Activated CD4-positive, alpha-beta T cell treated with anti-CD3 and anti-CD28 coated beads, Interleukin-10, Interleukin-2, amounts not matched to agents 100 ng/mL and 50 ng/mL, durations not matched to agents 16 hours and 8 hours (primary cell): Measurements from ENCODE around the gene PTPRK.

Source experiments
- DNase-seq: peaks from one replicate; pipeline ENCODE4 v3.0.0-alpha.2; 2020

Gene PTPRK

DNA sequence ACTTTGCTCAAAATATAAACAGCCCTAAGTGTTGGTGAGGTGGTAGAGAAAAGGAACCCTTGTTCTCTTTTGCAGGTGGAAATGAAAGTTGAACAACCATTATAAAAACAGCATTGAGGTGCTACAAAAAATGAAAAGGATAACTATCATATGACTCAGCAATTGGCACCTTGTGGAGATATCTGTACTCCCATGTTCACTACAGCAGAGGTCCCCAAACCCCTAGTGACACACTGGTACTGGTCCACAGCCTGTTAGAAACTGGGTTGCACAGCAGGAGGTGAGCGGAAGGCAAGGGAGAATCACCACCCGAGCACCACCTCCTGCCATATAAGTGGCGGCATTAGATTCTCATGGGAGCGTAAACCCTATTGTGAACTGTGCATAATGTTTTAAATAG lies 352.2 kb downstream of the PTPRK start:
- peak; percentile 21 for DNase-seq

- no peak for DNase-seq
These were observed 352.8 kb downstream of the PTPRK start for GRCh38 chr6:128167552-128167951.

- no peak for DNase-seq
These were observed 356.1 kb downstream of the PTPRK start for GRCh38 chr6:128164254-128164653.

DNA sequence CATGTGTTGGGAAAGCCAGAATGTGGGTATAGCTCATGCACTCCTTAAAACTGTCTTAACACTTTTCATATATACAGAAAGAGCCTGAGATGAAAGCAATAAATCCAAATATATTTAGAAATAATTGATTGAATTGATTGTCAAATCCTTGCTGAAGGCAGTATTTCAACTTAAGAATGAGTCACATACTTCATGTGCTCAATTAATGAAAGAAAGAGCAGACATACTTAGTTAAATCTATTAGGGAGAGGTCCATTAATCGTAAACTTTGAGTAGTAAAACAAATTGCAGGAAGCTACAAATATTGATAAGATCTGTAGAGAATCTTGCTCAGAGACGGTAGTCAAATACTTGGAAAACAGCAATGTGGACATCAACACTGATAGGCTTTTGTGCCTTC lies 358.0 kb downstream of the PTPRK start:
- no peak for DNase-seq

GRCh38 chr6:128161839-128162238 lies 358.6 kb downstream of the PTPRK start:
- DNase-seq = no peak

DNA sequence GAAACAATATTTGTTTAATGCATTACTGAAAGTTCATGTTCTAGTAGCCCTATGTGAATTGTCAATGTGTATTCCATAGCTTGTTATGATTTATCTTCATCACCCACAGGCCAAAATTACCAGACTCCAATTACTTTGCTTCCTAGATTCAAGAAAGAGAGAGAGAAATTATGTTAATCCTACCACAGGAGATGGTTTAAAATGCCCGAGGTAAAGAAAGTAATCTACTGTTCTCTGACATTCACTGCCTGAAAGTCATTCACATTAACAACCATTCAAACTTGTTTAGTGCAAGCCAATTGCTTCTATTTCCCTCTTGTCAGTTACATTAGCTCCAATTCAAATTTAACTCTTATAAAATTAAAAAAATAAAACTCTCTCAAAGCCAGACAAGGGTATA lies 359.1 kb downstream of the PTPRK start:
- DNase-seq = no peak

GRCh38 chr6:128158496-128158895 lies 361.9 kb downstream of the PTPRK start:
- no peak for DNase-seq

GRCh38 chr6:128156321-128157111 lies 363.9 kb downstream of the PTPRK start:
- no peak for DNase-seq

DNA sequence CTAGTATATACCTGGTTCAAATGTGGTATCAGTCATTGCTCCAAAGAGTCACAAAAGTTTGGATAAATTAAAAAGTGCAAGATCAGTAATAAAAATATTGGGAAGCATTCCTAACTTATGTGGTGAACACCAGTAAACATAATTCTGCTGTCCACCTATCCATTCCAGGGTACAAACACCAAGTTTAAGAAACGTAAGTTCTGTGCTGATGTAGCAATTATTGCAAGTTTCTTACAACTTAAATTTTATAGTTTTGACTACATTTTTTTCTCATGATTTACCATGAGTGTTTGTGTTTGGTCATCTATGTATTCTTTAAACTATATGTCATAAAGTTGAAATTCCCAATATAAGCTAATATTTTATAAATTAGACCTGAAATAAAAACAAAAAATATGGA lies 364.6 kb downstream of the PTPRK start:
- DNase-seq = no peak

- no peak for DNase-seq
These were observed 367.8 kb downstream of the PTPRK start for GRCh38 chr6:128152551-128152950.

GRCh38 chr6:128150376-128150775 lies 370.0 kb downstream of the PTPRK start:
- DNase-seq = no peak

DNA sequence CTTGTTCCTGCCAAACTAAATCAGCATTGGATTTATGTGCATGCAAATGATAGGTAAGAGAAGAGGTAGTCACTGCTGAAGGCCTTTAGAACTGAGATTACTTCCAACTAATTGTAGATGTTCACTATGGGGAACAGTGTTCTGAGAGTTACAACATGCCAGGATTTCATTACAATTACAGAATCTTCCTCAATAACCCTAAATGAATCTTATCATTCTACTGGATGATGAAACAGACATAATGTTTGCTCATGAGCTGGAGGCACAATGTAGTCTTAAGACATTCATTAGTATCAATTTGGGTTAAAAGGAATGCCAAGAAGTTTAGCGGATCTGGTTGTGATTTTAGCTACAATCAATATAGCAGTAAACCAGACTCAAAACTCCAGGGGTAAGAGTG lies 370.6 kb downstream of the PTPRK start:
- no peak for DNase-seq

- no peak for DNase-seq
These were observed 376.1 kb downstream of the PTPRK start for GRCh38 chr6:128144320-128144719.

GRCh38 chr6:128141932-128142331 lies 378.5 kb downstream of the PTPRK start:
- no peak for DNase-seq

DNA sequence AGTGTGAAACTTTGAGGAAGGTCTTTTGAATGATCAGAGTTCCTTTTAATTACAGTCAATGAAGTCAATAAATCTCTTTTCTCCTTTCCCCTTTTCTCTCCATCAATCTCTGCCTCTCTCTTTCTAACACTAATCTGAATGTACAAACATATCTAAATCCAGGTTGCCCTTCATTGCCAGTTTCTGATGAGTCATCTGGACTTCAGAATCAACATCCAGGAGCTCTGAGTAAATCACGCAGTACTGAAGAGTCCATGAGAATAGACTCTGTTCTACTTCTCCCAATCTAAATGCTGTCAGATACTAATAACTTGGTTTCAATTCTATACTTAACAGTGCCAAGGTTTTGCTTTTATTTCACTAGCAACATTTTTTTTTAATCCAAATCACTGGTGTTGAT lies 380.9 kb downstream of the PTPRK start:
- no peak for DNase-seq

- DNase-seq = no peak
These were observed 381.7 kb downstream of the PTPRK start for GRCh38 chr6:128138694-128139093.

DNA sequence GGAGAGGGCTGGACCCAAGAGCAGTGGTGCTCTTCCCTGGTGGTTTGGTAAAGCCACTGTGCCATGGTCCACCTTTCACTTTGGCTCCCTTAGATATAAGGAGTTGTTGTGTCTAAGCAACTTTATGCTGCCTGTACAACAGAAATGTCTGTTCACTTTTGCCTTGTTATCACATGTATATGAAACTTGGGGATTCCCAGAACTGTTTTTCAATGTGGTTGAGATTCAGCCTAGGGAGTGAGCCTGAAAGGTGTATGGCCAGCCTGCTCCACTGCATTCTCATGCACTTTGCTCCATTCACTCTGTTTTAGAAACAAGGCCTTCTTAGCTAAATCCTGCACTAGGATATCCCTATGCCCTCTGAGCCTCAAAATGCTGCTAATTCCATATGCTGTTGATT lies 385.1 kb downstream of the PTPRK start:
- peak; percentile 7 for DNase-seq

DNA sequence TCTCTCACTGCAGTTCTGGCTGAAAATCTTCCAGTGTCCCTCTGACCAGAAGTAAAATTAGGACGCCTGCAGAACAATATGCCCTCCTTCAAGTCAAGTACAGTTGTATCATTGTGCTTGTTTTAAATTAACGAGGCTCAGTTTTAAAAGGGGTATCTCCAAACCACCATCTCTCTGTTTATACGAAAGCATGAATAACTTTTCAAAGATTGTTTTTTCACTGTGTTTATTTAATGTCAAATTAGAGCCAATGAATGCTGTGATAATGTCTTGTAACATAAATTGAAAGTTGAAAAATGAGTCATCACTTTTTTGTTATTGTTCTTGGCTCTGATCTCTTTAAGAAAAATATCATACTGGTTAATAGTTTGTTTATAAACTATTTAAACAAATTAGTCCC lies 388.8 kb downstream of the PTPRK start:
- no peak for DNase-seq

- no peak for DNase-seq
These were observed 389.4 kb downstream of the PTPRK start for GRCh38 chr6:128131036-128131435.

GRCh38 chr6:128129679-128130078 lies 390.7 kb downstream of the PTPRK start:
- DNase-seq = no peak

DNA sequence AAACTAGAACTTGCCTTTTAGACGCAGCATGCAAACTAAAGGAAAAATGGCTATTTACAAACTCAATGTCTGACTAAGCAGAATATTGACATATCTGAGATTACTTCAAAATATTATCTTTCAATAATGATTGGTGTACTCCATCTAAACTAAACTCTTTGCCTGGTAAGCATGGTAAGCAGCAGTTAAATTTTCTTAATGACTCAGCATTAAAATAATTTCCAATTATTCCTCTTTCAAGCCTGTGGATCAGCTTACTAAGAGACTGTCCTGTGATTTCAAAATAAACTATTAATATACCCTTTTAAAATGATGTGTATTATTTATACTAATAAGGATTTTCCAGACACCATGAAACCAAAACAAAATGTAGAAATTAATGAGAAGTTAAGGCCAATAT lies 392.7 kb downstream of the PTPRK start:
- no peak for DNase-seq

GRCh38 chr6:128124713-128125112 lies 395.7 kb downstream of the PTPRK start:
- DNase-seq = peak; percentile 20

DNA sequence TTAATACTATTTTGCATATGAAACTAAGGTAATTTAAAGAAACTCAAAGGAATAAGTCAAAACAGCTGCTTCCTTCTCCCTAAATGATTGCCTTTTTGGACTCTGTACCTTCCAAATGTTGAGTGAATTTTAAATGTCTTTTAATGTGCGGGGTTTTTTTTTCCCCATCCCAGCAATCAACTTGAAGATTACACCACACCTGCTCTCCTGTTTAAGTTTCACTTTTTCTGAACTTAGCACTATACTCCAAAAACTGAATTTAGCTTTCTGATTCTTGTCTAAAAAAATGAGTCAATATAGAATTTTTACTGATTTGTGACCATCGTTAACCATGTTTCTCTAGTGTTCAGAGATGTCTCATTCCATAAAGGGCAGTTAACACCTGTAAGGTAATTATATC lies 398.8 kb downstream of the PTPRK start:
- DNase-seq = no peak

GRCh38 chr6:128121190-128121589 lies 399.2 kb downstream of the PTPRK start:
- DNase-seq = no peak

- DNase-seq = peak; percentile 24
These were observed 402.0 kb downstream of the PTPRK start for GRCh38 chr6:128118401-128118800.
